RWPE2 (cell line): ENCODE results near the gene TIMM22.
"Not testable (repeated sequence)": the region's sequence is repeated elsewhere in the genome, so short reads cannot be mapped to it uniquely, and the experiment has no call there.

Source experiments
- ATAC-seq: fragments of 200-7000 bp; cut with Tn5 transposase; 3 replicates; pipeline ENCODE4 v1.9.1; 2021; ENCODE audit warnings: low read depth
- DNase-seq: peaks from one replicate; pipeline ENCODE4 v3.0.0-alpha.2; 2020; ENCODE audit warnings: low spot score
- H3K27ac ChIP-seq: fragments of 450-650 bp; 2 replicates; pipeline ENCODE4 v1.5.1; 2017; ENCODE audit warnings: mild to moderate bottlenecking; ENCODE audit not compliant: poor library complexity, severe bottlenecking
- H3K27me3 ChIP-seq: fragments of 250-450 bp; sonication (Bioruptor Pico); 2 replicates; pipeline ENCODE4 v1.5.1; 2021; ENCODE audit warnings: mild to moderate bottlenecking, moderate library complexity; ENCODE audit not compliant: insufficient read depth, poor library complexity, severe bottlenecking
- H3K36me3 ChIP-seq: fragments of 250-450 bp; sonication (Bioruptor Pico); 2 replicates; pipeline ENCODE4 v1.5.1; 2020; ENCODE audit warnings: low read depth, mild to moderate bottlenecking, moderate library complexity
- H3K4me1 ChIP-seq: fragments of 250-450 bp; sonication (Bioruptor Pico); 2 replicates; pipeline ENCODE4 v1.5.1; 2021; ENCODE audit warnings: mild to moderate bottlenecking, moderate library complexity; ENCODE audit not compliant: insufficient read depth, poor library complexity, severe bottlenecking
- H3K4me3 ChIP-seq: fragments of 250-450 bp; sonication (Bioruptor Pico); 2 replicates; pipeline ENCODE4 v1.5.1; 2021; ENCODE audit warnings: mild to moderate bottlenecking, moderate library complexity; ENCODE audit not compliant: severe bottlenecking
- H3K9me3 ChIP-seq: fragments of 250-450 bp; sonication (Bioruptor Pico); 2 replicates; pipeline ENCODE4 v1.5.1; 2021; ENCODE audit warnings: mild to moderate bottlenecking, moderate library complexity; ENCODE audit not compliant: severe bottlenecking
- CTCF ChIP-seq: fragments of 450-650 bp; IDR thresholded peaks from one replicate; pipeline ENCODE4 v1.5.1; 2017; ENCODE audit warnings: mild to moderate bottlenecking, moderate library complexity; ENCODE audit not compliant: poor library complexity, severe bottlenecking

The TIMM22 gene

GRCh38 chr17:973053-973452, 23.9 kb upstream of the TIMM22 start:
- Histone ChIP-seq H3K27ac (peak overlapping the region; percentile 98), H3K36me3 (peaks cover 49% of the 10 kb centered on the region), H3K27me3 (no peaks in the 10 kb centered on the region), H3K4me1 (peaks cover 70% of the 10 kb centered on the region), H3K9me3 (no peaks in the 10 kb centered on the region), H3K4me3 (no peak overlapping the region)
- ATAC-seq (peak; percentile 93), DNase-seq (peak; percentile 98)
- no peak for TF ChIP-seq CTCF

GRCh38 chr17:974778-975177, 22.2 kb upstream of the TIMM22 start:
- not testable (repeated sequence) for DNase-seq, ATAC-seq, H3K9me3 ChIP-seq, H3K27me3 ChIP-seq, H3K4me3 ChIP-seq
- H3K4me1 ChIP-seq, result peaks cover 60% of the 10 kb centered on the region
- peaks cover 38% of the 10 kb centered on the region for H3K36me3 ChIP-seq
- H3K27ac ChIP-seq, result peak overlapping the region; percentile 98

GRCh38 chr17:975371-975915, 21.5 kb upstream of the TIMM22 start:
- no peak overlapping the region for H3K4me3 ChIP-seq

GRCh38 chr17:976312-976711, 20.6 kb upstream of the TIMM22 start:
- no peak for TF ChIP-seq CTCF
- Histone ChIP-seq H3K4me3 (no peak overlapping the region), H3K27me3 (no peaks in the 10 kb centered on the region)

More at GRCh38 chr17:975371-975915, 21.5 kb upstream of the TIMM22 start:
- DNase-seq (no peak), ATAC-seq (no peak)
- Histone ChIP-seq H3K4me1 (peaks cover 54% of the 10 kb centered on the region), H3K36me3 (peaks cover 38% of the 10 kb centered on the region), H3K9me3 (no peaks in the 10 kb centered on the region), H3K27me3 (no peaks in the 10 kb centered on the region), H3K27ac (peak overlapping the region; percentile 98)
- TF ChIP-seq CTCF, result no peak

GRCh38 chr17:977166-977565, 19.8 kb upstream of the TIMM22 start:
- DNase-seq (no peak), ATAC-seq (no peak)
- H3K36me3 ChIP-seq, result peaks cover 32% of the 10 kb centered on the region
- H3K4me3 ChIP-seq, result peak overlapping the region; percentile 96
- no peak for TF ChIP-seq CTCF
- peaks cover 39% of the 10 kb centered on the region for H3K4me1 ChIP-seq
- no peaks in the 10 kb centered on the region for H3K9me3 ChIP-seq
- H3K27ac ChIP-seq, result peak overlapping the region; percentile 98
- H3K27me3 ChIP-seq, result no peaks in the 10 kb centered on the region

More at GRCh38 chr17:976312-976711, 20.6 kb upstream of the TIMM22 start:
- Histone ChIP-seq H3K9me3 (no peaks in the 10 kb centered on the region), H3K4me1 (peaks cover 45% of the 10 kb centered on the region), H3K36me3 (peaks cover 38% of the 10 kb centered on the region), H3K27ac (peak overlapping the region; percentile 98)
- ATAC-seq, result no peak
- no peak for DNase-seq
